Tibial nerve (tissue), 4 donors: ENCODE measurements around the gene RSRC1. TPM values are rescaled to one million over a fixed set of nuclear protein-coding genes. Genes with fewer than 3 reads are reported as not detected.

ENCODE experiments used
- DNase-seq, 2 donors: peaks; one replicate each; pipeline ENCODE4 v3.0.0-alpha.2; 2019; ENCODE audit warnings: low spot score in 2 of 2
- H3K27ac ChIP-seq, 4 donors: fragments of 200-600 bp; sonication (generic) in 3 of 4; one replicate each; pipeline ENCODE4 v1.5.1; 2017 to 2019; ENCODE audit warnings: mild to moderate bottlenecking in 1 of 4
- H3K27me3 ChIP-seq, 2 donors: fragments of 200-600 bp; sonication (generic) in 1 of 2; one replicate each; pipeline versions ENCODE4 v1.5.1 to v1.6.0; 2017 to 2019
- H3K36me3 ChIP-seq, 3 donors: fragments of 200-600 bp; sonication (generic); one replicate each; pipeline ENCODE4 v1.5.1; 2018 to 2019
- H3K4me1 ChIP-seq, 4 donors: fragments of 200-600 bp; sonication (generic) in 3 of 4; one replicate each; pipeline ENCODE4 v1.5.1; 2017 to 2019
- H3K4me3 ChIP-seq, 4 donors: fragments of 200-600 bp; sonication (generic) in 3 of 4; one replicate each; pipeline ENCODE4 v1.5.1; 2017 to 2019; ENCODE audit warnings: mild to moderate bottlenecking in 1 of 4, moderate library complexity in 1 of 4
- H3K9me3 ChIP-seq, 4 donors: fragments of 200-600 bp; sonication (generic) in 3 of 4; one replicate each; pipeline ENCODE4 v1.5.1; 2017 to 2019
- EP300 ChIP-seq, 2 donors: sonication (generic); formaldehyde crosslinking; IDR thresholded peaks; one replicate each; pipeline ENCODE4 v1.6.1; 2017; ENCODE audit warnings: antibody characterized with exemption in 2 of 2, mild to moderate bottlenecking in 1 of 2
- POLR2A ChIP-seq, 2 donors: fragments of 450-650 bp; IDR thresholded peaks; one replicate each; pipeline ENCODE4 v1.6.1; 2017; ENCODE audit warnings: antibody characterized with exemption in 2 of 2, mild to moderate bottlenecking in 2 of 2, moderate library complexity in 2 of 2
- WGBS, 2 donors: methylation state at CpG; one replicate each; pipeline ENCODE4 v1.1.5; 2018; 5-methylcytosine and 5-hydroxymethylcytosine counted together
- total RNA-seq, 4 donors: library from RNA; depleted of rRNA; stranded (reverse); fragments of >200 nt; gene quantifications; one replicate each; pipeline ENCODE4 v1.1.0, GENCODE V29; 2016
- TF ChIP-seq, protein P1 (sequence below), 5 experiments: fragments of 200-600 bp in 3 of 5; fragments of 450-650 bp in 2 of 5; sonication (generic) in 3 of 5; IDR thresholded peaks; one replicate each; pipeline ENCODE4 v1.5.1; 2016 to 2019; ENCODE audit warnings: antibody characterized with exemption in 5 of 5, mild to moderate bottlenecking in 3 of 5, moderate library complexity in 2 of 5

The RSRC1 gene
- total RNA-seq, 4 donors from 2014 or later = 58.2 to 70.5 (median 68.6) TPM

- Histone ChIP-seq H3K27me3 (peaks cover 0 to 98% of the 10 kb centered on the region in 2 donors), H3K27ac (no peak overlapping the region), H3K4me3 (no peak overlapping the region), H3K4me1 (peaks cover 0 to 54% (median 29%) of the 10 kb centered on the region in 4 donors), H3K36me3 (no peaks in the 10 kb centered on the region), H3K9me3 (no peaks in the 10 kb centered on the region)
- DNase-seq = no peak
- WGBS, 2 donors = 55 to 65% methylated on average over 14 of the region's 14 CpGs
- TF ChIP-seq EP300 (IDR thresholded peaks at IDR 0.05) = no peak
- TF ChIP-seq, protein P1, sequence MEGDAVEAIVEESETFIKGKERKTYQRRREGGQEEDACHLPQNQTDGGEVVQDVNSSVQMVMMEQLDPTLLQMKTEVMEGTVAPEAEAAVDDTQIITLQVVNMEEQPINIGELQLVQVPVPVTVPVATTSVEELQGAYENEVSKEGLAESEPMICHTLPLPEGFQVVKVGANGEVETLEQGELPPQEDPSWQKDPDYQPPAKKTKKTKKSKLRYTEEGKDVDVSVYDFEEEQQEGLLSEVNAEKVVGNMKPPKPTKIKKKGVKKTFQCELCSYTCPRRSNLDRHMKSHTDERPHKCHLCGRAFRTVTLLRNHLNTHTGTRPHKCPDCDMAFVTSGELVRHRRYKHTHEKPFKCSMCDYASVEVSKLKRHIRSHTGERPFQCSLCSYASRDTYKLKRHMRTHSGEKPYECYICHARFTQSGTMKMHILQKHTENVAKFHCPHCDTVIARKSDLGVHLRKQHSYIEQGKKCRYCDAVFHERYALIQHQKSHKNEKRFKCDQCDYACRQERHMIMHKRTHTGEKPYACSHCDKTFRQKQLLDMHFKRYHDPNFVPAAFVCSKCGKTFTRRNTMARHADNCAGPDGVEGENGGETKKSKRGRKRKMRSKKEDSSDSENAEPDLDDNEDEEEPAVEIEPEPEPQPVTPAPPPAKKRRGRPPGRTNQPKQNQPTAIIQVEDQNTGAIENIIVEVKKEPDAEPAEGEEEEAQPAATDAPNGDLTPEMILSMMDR (IDR thresholded peaks at IDR 0.05) = no peak
These were observed 8.3 kb upstream of the RSRC1 start for GRCh38 chr3:158101335-158102241.

- 32 to 38% methylated on average over 24 to 28 of the region's 28 CpGs for WGBS, 2 donors
- Histone ChIP-seq H3K27me3 (peaks cover 0 to 98% of the 10 kb centered on the region in 2 donors), H3K4me3 (peak overlapping the region in 3 of 4 donors; percentile 18 to 61 (median 52)), H3K27ac (peak overlapping the region in 2 of 4 donors; percentile 66 to 88), H3K36me3 (no peaks in the 10 kb centered on the region), H3K9me3 (no peaks in the 10 kb centered on the region), H3K4me1 (peaks cover 0 to 62% (median 28%) of the 10 kb centered on the region in 4 donors)
- TF ChIP-seq POLR2A (IDR thresholded peaks at IDR 0.05) (no peak), EP300 (IDR thresholded peaks at IDR 0.05) (no peak)
- TF ChIP-seq, protein P1 (IDR thresholded peaks at IDR 0.05) = no peak
- DNase-seq = peak in 1 of 2 donors; percentile 12
These were observed 7.4 kb upstream of the RSRC1 start for GRCh38 chr3:158102242-158103080.

GRCh38 chr3:158103081-158103886 lies 6.6 kb upstream of the RSRC1 start:
- H3K27me3 ChIP-seq = peaks cover 0 to 98% of the 10 kb centered on the region in 2 donors
- H3K4me3 ChIP-seq = peak overlapping the region; percentile 18 to 61 (median 42)
- WGBS, 2 donors = 4 to 19% methylated on average over 34 to 52 of the region's 52 CpGs
- TF ChIP-seq, protein P1 (IDR thresholded peaks at IDR 0.05) = no peak
- TF ChIP-seq POLR2A (IDR thresholded peaks at IDR 0.05) (peak in 1 of 2 donors; percentile 9), EP300 (IDR thresholded peaks at IDR 0.05) (peak in 1 of 2 donors; percentile 24)
- H3K9me3 ChIP-seq = no peaks in the 10 kb centered on the region
- H3K36me3 ChIP-seq = no peaks in the 10 kb centered on the region
- peak; percentile 65 to 67 for DNase-seq
- H3K27ac ChIP-seq = peak overlapping the region in 3 of 4 donors; percentile 13 to 88 (median 66)
- H3K4me1 ChIP-seq = peaks cover 0 to 53% (median 23%) of the 10 kb centered on the region in 4 donors

GRCh38 chr3:158103887-158104327 lies 6.0 kb upstream of the RSRC1 start:
- peaks cover 0 to 98% of the 10 kb centered on the region in 2 donors for H3K27me3 ChIP-seq
- 16 to 23% methylated on average over 19 of the region's 19 CpGs for WGBS, 2 donors

More at GRCh38 chr3:158103887-158104327, 6.0 kb upstream of the RSRC1 start:
- Histone ChIP-seq H3K27ac (peak overlapping the region in 2 of 4 donors; percentile 82 to 88), H3K36me3 (no peaks in the 10 kb centered on the region), H3K4me1 (peaks cover 0 to 54% (median 23%) of the 10 kb centered on the region in 4 donors), H3K4me3 (peak overlapping the region; percentile 18 to 61 (median 42)), H3K9me3 (no peaks in the 10 kb centered on the region)
- DNase-seq = peak in 1 of 2 donors; percentile 16
- TF ChIP-seq, protein P1 (IDR thresholded peaks at IDR 0.05) = no peak
- TF ChIP-seq POLR2A (IDR thresholded peaks at IDR 0.05) = no peak
- no peak for TF ChIP-seq EP300 (IDR thresholded peaks at IDR 0.05)
